H1 (cell line): Measurements from ENCODE around the gene CELF4. TPM values are rescaled to one million over a fixed set of nuclear protein-coding genes. Genes with fewer than 3 reads are reported as not detected.

Experiments used
- CTCF ChIA-PET: fragments of 300-600 bp; sonication (Branson Sonifier 250); formaldehyde crosslinking; loops from one replicate; lab custom pipeline; 2021; ENCODE audit not compliant: partially characterized antibody; lab: Charles Lee
- POLR2A ChIA-PET: fragments of 300-600 bp; sonication (Branson Sonifier 250); formaldehyde crosslinking; loops from one replicate; lab custom pipeline; 2021; ENCODE audit warnings: inconsistent platforms; ENCODE audit not compliant: partially characterized antibody; lab: Charles Lee
- DNase-seq, 2 experiments: peaks; one replicate each; pipeline versions ENCODE4 v3.0.0 to v3.0.0-alpha.2; 2010 to 2022; ENCODE audit warnings: low spot score in 2 of 2, low read depth in 1 of 2, mixed read lengths in 1 of 2
- FAIRE-seq: peaks from 2 replicates; lab custom pipeline; 2011; peaks lifted over from hg19 to GRCh38; lab: Jason Lieb, UNC
- H2AFZ ChIP-seq: 2 replicates; pipeline ENCODE4 v1.8.1; 2012; ENCODE audit warnings: low read length, inconsistent platforms
- H2AK5ac ChIP-seq: 2 replicates; pipeline ENCODE4 v1.6.1; 2013; ENCODE audit warnings: low read depth, low read length
- H2BK120ac ChIP-seq: replicated peaks from 2 replicates; pipeline ENCODE3; 2013; ENCODE audit warnings: low read depth, low read length, inconsistent platforms
- H2BK12ac ChIP-seq: 2 replicates; pipeline ENCODE4 v1.6.1; 2013; ENCODE audit warnings: low read depth, low read length
- H2BK15ac ChIP-seq: 2 replicates; pipeline ENCODE4 v1.6.1; 2013; ENCODE audit warnings: low read length
- H2BK20ac ChIP-seq: 2 replicates; pipeline ENCODE4 v1.6.1; 2013; ENCODE audit warnings: low read length
- H2BK5ac ChIP-seq: 2 replicates; pipeline ENCODE4 v1.6.1; 2013; ENCODE audit warnings: low read depth, low read length
- H3K14ac ChIP-seq: 2 replicates; pipeline ENCODE4 v1.6.1; 2013; ENCODE audit warnings: inconsistent platforms; ENCODE audit not compliant: insufficient read length
- H3K18ac ChIP-seq: 2 replicates; pipeline ENCODE4 v1.6.1; 2013; ENCODE audit warnings: low read length; ENCODE audit errors: extremely low read depth
- H3K23ac ChIP-seq: 2 replicates; pipeline ENCODE4 v1.6.1; 2013; ENCODE audit warnings: inconsistent platforms; ENCODE audit not compliant: insufficient read length
- H3K23me2 ChIP-seq: 2 replicates; pipeline ENCODE4 v1.6.1; 2013; ENCODE audit warnings: low read depth, low read length
- H3K27ac ChIP-seq: 2 replicates; pipeline ENCODE4 v1.6.1; 2011; ENCODE audit warnings: low read depth, low read length, inconsistent platforms
- H3K27me3 ChIP-seq, 4 experiments: replicated peaks in 1 of 4; 1 replicate in 1 of 4; 2 replicates in 3 of 4; pipeline versions ENCODE4 v1.6.1 to v1.8.1; 2011 to 2013; ENCODE audit warnings: low read length in 3 of 4, mild to moderate bottlenecking in 3 of 4, inconsistent platforms in 2 of 4, mixed read lengths in 2 of 4, moderate library complexity in 1 of 4; ENCODE audit not compliant: control insufficient read depth in 3 of 4, insufficient read depth in 3 of 4; ENCODE audit errors: extremely low read depth in 1 of 4
- H3K36me3 ChIP-seq, 4 experiments: 2 replicates each; pipeline versions ENCODE4 v1.6.1 to v1.8.1; 2011 to 2013; ENCODE audit warnings: mild to moderate bottlenecking in 4 of 4, low read length in 3 of 4, moderate library complexity in 2 of 4, control low read depth in 1 of 4, inconsistent platforms in 1 of 4; ENCODE audit not compliant: insufficient read depth in 4 of 4, control insufficient read depth in 2 of 4
- H3K4ac ChIP-seq: replicated peaks from 2 replicates; pipeline ENCODE3; 2013; ENCODE audit warnings: low read length, low read depth, mixed read lengths, inconsistent platforms; ENCODE audit not compliant: insufficient read length
- H3K4me1 ChIP-seq, 4 experiments: replicated peaks in 1 of 4; 1 replicate in 1 of 4; 2 replicates in 3 of 4; pipeline versions ENCODE4 v1.6.1 to v1.8.1; 2011 to 2013; ENCODE audit warnings: low read length in 3 of 4, inconsistent platforms in 2 of 4, mixed read lengths in 1 of 4; ENCODE audit not compliant: insufficient read depth in 4 of 4, control insufficient read depth in 3 of 4
- H3K4me2 ChIP-seq, 2 experiments: 2 replicates each; pipeline versions ENCODE4 v1.6.1 to v1.8.1; 2011 to 2013; ENCODE audit warnings: low read depth in 2 of 2, low read length in 2 of 2, control low read depth in 1 of 2, inconsistent platforms in 1 of 2, mild to moderate bottlenecking in 1 of 2; ENCODE audit not compliant: insufficient read depth in 1 of 2
- H3K4me3 ChIP-seq, 4 experiments: fragments of 200-600, 300-600 bp in 1 of 4; sonication (generic), shearing (Covaris generic), sonication (Bioruptor Twin) in 1 of 4; 2 replicates each; pipeline versions ENCODE4 v1.5.1 to v1.8.1; 2011 to 2016; ENCODE audit warnings: low read length in 4 of 4, low read depth in 3 of 4, control low read depth in 2 of 4, inconsistent platforms in 2 of 4, mild to moderate bottlenecking in 2 of 4, mixed read lengths in 1 of 4, moderate library complexity in 1 of 4; ENCODE audit not compliant: insufficient read depth in 2 of 4; ENCODE audit errors: extremely low read depth in 1 of 4
- H3K56ac ChIP-seq: replicated peaks from 2 replicates; pipeline ENCODE3; 2013; ENCODE audit warnings: low read depth, mild to moderate bottlenecking, mixed read lengths, low read length, inconsistent platforms; ENCODE audit not compliant: insufficient read length
- H3K79me1 ChIP-seq: 2 replicates; pipeline ENCODE4 v1.6.1; 2013; ENCODE audit warnings: low read depth, low read length, control low read depth
- H3K79me2 ChIP-seq, 2 experiments: 2 replicates each; pipeline versions ENCODE4 v1.6.1 to v1.8.1; 2012 to 2013; ENCODE audit warnings: low read length in 2 of 2, mild to moderate bottlenecking in 2 of 2, inconsistent platforms in 1 of 2; ENCODE audit not compliant: insufficient read depth in 2 of 2, control insufficient read depth in 1 of 2
- H3K9ac ChIP-seq, 4 experiments: replicated peaks in 1 of 4; 1 replicate in 1 of 4; 2 replicates in 3 of 4; pipeline versions ENCODE4 v1.6.1 to v1.8.1; 2011 to 2013; ENCODE audit warnings: low read depth in 3 of 4, low read length in 3 of 4, control low read depth in 2 of 4, mild to moderate bottlenecking in 2 of 4, moderate library complexity in 2 of 4, inconsistent platforms in 1 of 4; ENCODE audit errors: extremely low read depth in 1 of 4
- H3K9me3 ChIP-seq, 2 experiments: 2 replicates each; pipeline versions ENCODE4 v1.6.1 to v1.8.1; 2012 to 2013; ENCODE audit warnings: mild to moderate bottlenecking in 2 of 2, moderate library complexity in 2 of 2, control low read depth in 1 of 2, inconsistent platforms in 1 of 2, low read depth in 1 of 2, low read length in 1 of 2, mixed read lengths in 1 of 2; ENCODE audit not compliant: insufficient read depth in 2 of 2
- H4K20me1 ChIP-seq, 2 experiments: replicated peaks in 1 of 2; 2 replicates each; pipeline versions ENCODE3 to v1.8.1; 2011 to 2013; ENCODE audit warnings: inconsistent platforms in 2 of 2, low read length in 2 of 2, mild to moderate bottlenecking in 1 of 2; ENCODE audit not compliant: insufficient read depth in 2 of 2, control insufficient read depth in 1 of 2
- H4K5ac ChIP-seq: 2 replicates; pipeline ENCODE4 v1.6.1; 2013; ENCODE audit warnings: low read length, low read depth, mixed read lengths, inconsistent platforms; ENCODE audit not compliant: insufficient read length
- H4K8ac ChIP-seq: 2 replicates; pipeline ENCODE4 v1.8.0; 2013; ENCODE audit warnings: mild to moderate bottlenecking, moderate library complexity, low read length, inconsistent platforms; ENCODE audit not compliant: insufficient read depth; ENCODE audit errors: extremely low read depth
- H4K91ac ChIP-seq: replicated peaks from 2 replicates; pipeline ENCODE3; 2013; ENCODE audit warnings: low read length, mixed read lengths, inconsistent platforms; ENCODE audit not compliant: insufficient read length
- BRCA1 ChIP-seq: IDR thresholded peaks from 2 replicates; pipeline ENCODE4 v1.6.1; 2012; ENCODE audit warnings: low read depth, low read length, improper control_type of control experiment
- POLR2AphosphoS5 ChIP-seq: IDR thresholded peaks from 2 replicates; pipeline ENCODE4 v1.6.1; 2011; ENCODE audit warnings: low read depth, low read length
- WGBS, 2 experiments: shearing (Covaris generic) in 1 of 2; methylation state at CpG; one replicate each; pipeline versions ENCODE4 v1.1.6 to v1.1.7; 2013 to 2015; ENCODE audit warnings: low lambda C conversion rate in 2 of 2, mixed read lengths in 2 of 2, inconsistent platforms in 1 of 2, low coverage in 1 of 2, missing lambda C conversion rate in 1 of 2; ENCODE audit not compliant: insufficient replicate concordance in 2 of 2, insufficient coverage in 1 of 2, insufficient read length in 1 of 2; ENCODE audit errors: extremely low coverage in 1 of 2, missing lambda C conversion rate in 1 of 2; 5-methylcytosine and 5-hydroxymethylcytosine counted together
- polyA plus RNA-seq, 7 experiments: library from polyadenylated mRNA; depleted of rRNA in 3 of 7; stranded (reverse) in 5 of 7; unstranded in 2 of 7; fragments of >200 nt in 5 of 7; fragments of 200-250 nt in 2 of 7; gene quantifications; 1 replicate in 5 of 7; 2 replicates in 1 of 7; 4 replicates in 1 of 7; pipeline versions ENCODE4 v1.2.1 to v1.2.3, GENCODE V29; 2011 to 2013; ENCODE audit warnings: missing spikeins in 2 of 7, mixed read lengths in 2 of 7
- total RNA-seq: library from RNA; stranded (reverse); fragmentation: NEBNext Ultra II Directional; extraction: Animal tissue kit (Norgen Biotek cat#: 25700); gene quantifications from 2 replicates; pipeline ENCODE4 v1.2.1, GENCODE V29; 2021

The CELF4 gene
- total and polyA plus RNA-seq, 2 of the 8 experiments (the other 6 are each of a cell fraction or from before 2014, with no cell fraction given): 1.6 to 3.4 TPM

GRCh38 chr18:37422116-37422515 is 143.5 kb downstream of the CELF4 start:
- Histone ChIP-seq H2BK120ac (no peak overlapping the region), H4K91ac (no peak overlapping the region), H3K14ac (no peak overlapping the region), H3K23ac (no peak overlapping the region), H2BK20ac (no peak overlapping the region), H3K4me2 (no peak overlapping the region), H3K27me3 (no peaks in the 10 kb centered on the region; a peak in 3 of 7 replicates), H3K4me1 (peaks cover 0 to 15% (median 6%) of the 10 kb centered on the region in 4 experiments; a peak in 3 of 7 replicates), H3K4ac (no peak overlapping the region), H3K18ac (no peak overlapping the region), H2BK5ac (no peak overlapping the region), H4K8ac (no peak overlapping the region), H3K56ac (no peak overlapping the region), H3K23me2 (no peaks in the 10 kb centered on the region), H3K79me1 (no peaks in the 10 kb centered on the region; the same call in 1 of the 2 replicates), H4K5ac (no peak overlapping the region), H3K9ac (no peak overlapping the region; a peak in 1 of 7 replicates), H2BK12ac (0 out of 2 replicates have a peak overlapping the region, but pooled peaks have one; percentile 80), H3K36me3 (no peaks in the 10 kb centered on the region), H3K9me3 (no peaks in the 10 kb centered on the region), H2AFZ (no peak overlapping the region), H3K79me2 (no peaks in the 10 kb centered on the region), H2AK5ac (no peak overlapping the region), H2BK15ac (no peak overlapping the region), H3K4me3 (no peak overlapping the region), H4K20me1 (no peaks in the 10 kb centered on the region), H3K27ac (no peak overlapping the region)
- WGBS, 2 experiments: 66% methylated on average over 2 of the region's 2 CpGs; no CpG with 5 or more reads in 1 of the 2 experiments
- ChIA-PET POLR2A (interaction anchor here (0.6 to 1.1 kb wide), 3 partner anchors 28 to 115 kb away, joined by 3 to 4 read pairs (median 3); no protein-coding TSS in a partner anchor), CTCF (interaction anchor here (0.6 to 2.8 kb wide), 17 partner anchors 9 to 158 kb away, joined by 3 to 18 read pairs (median 4); no protein-coding TSS in a partner anchor)
- FAIRE-seq (no peak), DNase-seq (no peak)
- TF ChIP-seq POLR2AphosphoS5 (no peak), BRCA1 (no peak)
